K562 (cell line): ENCODE data around the gene MED13L. TPM values are rescaled to one million over a fixed set of nuclear protein-coding genes. Genes with fewer than 3 reads are reported as not detected.

Experiments
- ATAC-seq: fragments of 200-7000 bp; cut with Tn5 transposase; 3 replicates; pipeline ENCODE4 v1.9.1; 2020; ENCODE audit warnings: moderate library complexity
- BruUV-seq: library from RNA; stranded (reverse); fragments of 400-500 nt; replicated peaks from 2 replicates; lab custom pipeline; 2021; lab: Mats Ljungman, UMichigan
- CTCF ChIA-PET: fragments of 300-600 bp; formaldehyde crosslinking; extraction: SDS; loops from one replicate; lab custom pipeline; 2021; ENCODE audit warnings: low intra/inter-chr PET ratio; lab: Yijun Ruan, JAX
- POLR2A ChIA-PET: fragments of 300-600, 350-650 bp; sonication (Branson Sonifier 250); formaldehyde crosslinking; extraction: SDS; loops from one replicate; lab custom pipeline; 2021; ENCODE audit warnings: antibody characterized with exemption, inconsistent platforms; lab: Yijun Ruan, JAX
- DNase-seq, 4 experiments: peaks; one replicate each; pipeline versions ENCODE4 v3.0.0 to v3.0.0-alpha.2; 2011 to 2018; ENCODE audit warnings: low spot score in 3 of 4, mixed read lengths in 3 of 4; ENCODE audit errors: extremely low read depth in 1 of 4
- FAIRE-seq: peaks from 2 replicates; lab custom pipeline; 2011; peaks lifted over from hg19 to GRCh38; lab: Jason Lieb, UNC
- H2AFZ ChIP-seq: 2 replicates; pipeline ENCODE4 v1.6.0; 2011; ENCODE audit warnings: low read depth, low read length, control low read depth, inconsistent platforms
- H3K27ac ChIP-seq: fragments of 200-600 bp; 3 replicates; pipeline ENCODE4 v1.8.0; 2011; ENCODE audit warnings: low read depth, mild to moderate bottlenecking, control low read depth, inconsistent platforms, low read length, moderate library complexity, mixed read lengths; ENCODE audit errors: extremely low read depth
- H3K27me3 ChIP-seq, 2 experiments: fragments of 300-600 bp in 1 of 2; 2 replicates in 1 of 2; 3 replicates in 1 of 2; pipeline versions ENCODE4 v1.6.0 to v1.8.0; 2011; ENCODE audit warnings: inconsistent platforms in 2 of 2, low read length in 2 of 2, mild to moderate bottlenecking in 1 of 2, mixed read lengths in 1 of 2, moderate library complexity in 1 of 2; ENCODE audit not compliant: control insufficient read depth in 2 of 2, insufficient read depth in 2 of 2
- H3K36me3 ChIP-seq: fragments of 300-600 bp; 3 replicates; pipeline ENCODE4 v1.8.0; 2011; ENCODE audit warnings: mild to moderate bottlenecking, low read length, inconsistent platforms; ENCODE audit not compliant: control insufficient read depth, insufficient read depth
- H3K4me1 ChIP-seq, 2 experiments: fragments of 200-600 bp in 1 of 2; replicated peaks in 1 of 2; 2 replicates in 1 of 2; 3 replicates in 1 of 2; pipeline versions ENCODE4 v1.5.1 to v1.8.0; 2011; ENCODE audit warnings: inconsistent platforms in 2 of 2, low read length in 2 of 2, mild to moderate bottlenecking in 1 of 2, mixed read lengths in 1 of 2, moderate library complexity in 1 of 2; ENCODE audit not compliant: control insufficient read depth in 2 of 2, insufficient read depth in 2 of 2
- H3K4me2 ChIP-seq: 2 replicates; pipeline ENCODE4 v1.6.1; 2011; ENCODE audit warnings: low read length, control low read depth, inconsistent platforms, mixed read lengths; ENCODE audit not compliant: insufficient read depth
- H3K4me3 ChIP-seq: fragments of 200-600 bp; sonication (generic), shearing (Covaris generic); 2 replicates; pipeline ENCODE4 v1.5.1; 2016; ENCODE audit warnings: control low read depth, inconsistent platforms
- H3K79me2 ChIP-seq: fragments of 200-600 bp; 3 replicates; pipeline ENCODE4 v1.8.0; 2011; ENCODE audit warnings: low read length, inconsistent platforms; ENCODE audit not compliant: control insufficient read depth, insufficient read depth
- H3K9ac ChIP-seq, 2 experiments: 2 replicates each; pipeline versions ENCODE4 v1.6.0 to v1.6.1; 2011; ENCODE audit warnings: low read depth in 2 of 2, low read length in 2 of 2, control low read depth in 1 of 2, inconsistent platforms in 1 of 2, mild to moderate bottlenecking in 1 of 2, mixed read lengths in 1 of 2; ENCODE audit not compliant: insufficient read depth in 1 of 2
- H3K9me1 ChIP-seq: one replicate; pipeline ENCODE4 v1.6.0; 2011; ENCODE audit warnings: inconsistent platforms, mild to moderate bottlenecking, low read length, moderate library complexity; ENCODE audit not compliant: control insufficient read depth, insufficient read depth
- H3K9me3 ChIP-seq: replicated peaks from 2 replicates; pipeline ENCODE4 v1.5.1; 2011; ENCODE audit warnings: low read depth, low read length, inconsistent platforms; ENCODE audit not compliant: control insufficient read depth, insufficient read depth
- H4K20me1 ChIP-seq: replicated peaks from 2 replicates; pipeline ENCODE4 v1.6.1; 2011; ENCODE audit warnings: low read length, inconsistent platforms, mixed read lengths; ENCODE audit not compliant: control insufficient read depth, insufficient read depth
- BCOR ChIP-seq: fragments of 450-650 bp; IDR thresholded peaks from 2 replicates; pipeline ENCODE4 v1.6.1; 2016
- BHLHE40 ChIP-seq: IDR thresholded peaks from 2 replicates; pipeline ENCODE4 v1.6.1; 2011; ENCODE audit warnings: low read length, improper control_type of control experiment
- E2F6 ChIP-seq, 2 experiments: IDR thresholded peaks; 2 replicates each; pipeline ENCODE4 v1.6.1; 2011; ENCODE audit warnings: borderline replicate concordance in 1 of 2, control low read depth in 1 of 2, low read depth in 1 of 2, low read length in 1 of 2, mild to moderate bottlenecking in 1 of 2, mixed read lengths in 1 of 2, moderate library complexity in 1 of 2; ENCODE audit not compliant: insufficient read depth in 1 of 2, insufficient read length in 1 of 2, poor library complexity in 1 of 2, severe bottlenecking in 1 of 2; ENCODE audit errors: extremely low read depth in 1 of 2
- HMGN3 ChIP-seq: IDR thresholded peaks from 2 replicates; pipeline ENCODE4 v1.6.1; 2011; ENCODE audit warnings: borderline replicate concordance, low read depth, mild to moderate bottlenecking, mixed read lengths, low read length; ENCODE audit not compliant: insufficient read length; ENCODE audit errors: extremely low read depth
- MCM2 ChIP-seq: fragments of 450-650 bp; IDR thresholded peaks from 2 replicates; pipeline ENCODE4 v1.6.1; 2017; ENCODE audit warnings: low read depth, mild to moderate bottlenecking
- MYC ChIP-seq, 2 experiments: fragments of 250-450 bp in 1 of 2; sonication (Bioruptor Pico) in 1 of 2; IDR thresholded peaks; 2 replicates each; pipeline versions ENCODE4 v1.5.1 to v1.6.1; 2012 to 2021; ENCODE audit warnings: low read depth in 2 of 2, borderline replicate concordance in 1 of 2, improper control_type of control experiment in 1 of 2, low read length in 1 of 2, mild to moderate bottlenecking in 1 of 2, moderate library complexity in 1 of 2
- NUFIP1 ChIP-seq: fragments of 450-650 bp; IDR thresholded peaks from 2 replicates; pipeline ENCODE4 v1.6.1; 2018; ENCODE audit not compliant: partially characterized antibody
- SRSF7 ChIP-seq: fragments of 200-400 bp; formaldehyde crosslinking; optimal IDR thresholded peaks from 2 replicates; pipeline ENCODE3; 2017; ENCODE audit warnings: mild to moderate bottlenecking, low read depth, low read length
- TAF7 ChIP-seq: fragments of 450-650 bp; IDR thresholded peaks from 2 replicates; pipeline ENCODE4 v1.6.1; 2016; ENCODE audit warnings: missing genetic modification characterization, missing compliant biosample characterization
- ZNF324 ChIP-seq: fragments of 250-450 bp; sonication (Bioruptor Pico); IDR thresholded peaks from 2 replicates; pipeline ENCODE4 v1.4.0; 2020; ENCODE audit warnings: mild to moderate bottlenecking
- WGBS: fragments of 100-300 bp; shearing (Covaris generic); methylation state at CpG from one replicate; pipeline ENCODE4 v1.1.6; 2016; ENCODE audit warnings: low coverage, mixed read lengths; ENCODE audit not compliant: insufficient coverage; ENCODE audit errors: missing lambda C conversion rate; 5-methylcytosine and 5-hydroxymethylcytosine counted together
- in situ Hi-C: fragments of 300-500 bp; cut with MboI; formaldehyde crosslinking; loops from 4 replicates; pipeline ENCODE4 v1.15.0; 2018; ENCODE audit warnings: inconsistent platforms, mixed read lengths
- intact Hi-C: fragments of 100-400 bp; cut with micrococcal nuclease; formaldehyde crosslinking; loops from 2 replicates; pipeline ENCODE4 v1.14.2; 2022
- polyA plus RNA-seq, 8 experiments: library from polyadenylated mRNA; depleted of rRNA in 4 of 8; stranded (reverse) in 5 of 8; unstranded in 3 of 8; fragments of >200 nt; fragmentation: Nextera tagmentation in 2 of 8; fragmentation: Illumina TruSeq in 1 of 8; extraction: Ambion mirVana in 2 of 8; extraction: Trizol in 1 of 8; gene quantifications; 2 replicates each; pipeline versions ENCODE4 v1.2.1 to v1.2.3, GENCODE V29; 2011 to 2014; ENCODE audit warnings: inconsistent platforms in 1 of 8, missing spikeins in 1 of 8
- total RNA-seq, 7 experiments: library from RNA; depleted of rRNA in 6 of 7; stranded (reverse); fragments of >200 nt in 6 of 7; fragmentation: Illumina TruSeq in 2 of 7; extraction: Trizol in 2 of 7; gene quantifications; 2 replicates each; pipeline versions ENCODE4 v1.2.1 to v1.2.3, GENCODE V29; 2011 to 2021; ENCODE audit warnings: low replicate concordance in 1 of 7
- TF ChIP-seq, protein P1 (sequence below), 3 experiments: fragments of 200-800 bp in 1 of 3; fragments of 250-450 bp in 1 of 3; fragments of 450-650 bp in 1 of 3; sonication (Bioruptor Pico) in 1 of 3; sonication (Bioruptor generic) in 1 of 3; formaldehyde crosslinking in 1 of 3; IDR thresholded peaks; 2 replicates each; pipeline versions ENCODE4 v1.6.1 to v1.8.0; 2016 to 2022; ENCODE audit warnings: mild to moderate bottlenecking in 2 of 3, missing genetic modification characterization in 2 of 3, missing compliant biosample characterization in 1 of 3, moderate library complexity in 1 of 3
- TF ChIP-seq, protein P2 (sequence below): fragments of 250-450 bp; sonication (Bioruptor Pico); IDR thresholded peaks from 2 replicates; pipeline ENCODE4 v1.4.0; 2020; ENCODE audit warnings: borderline replicate concordance

MED13L gene
- total and polyA plus RNA-seq, 9 of the 15 experiments (the other 6 are each of a cell fraction or from before 2014, with no cell fraction given): 13.4 to 90.3 (median 36.9) TPM

GRCh38 chr12:116248433-116248832 is 29.1 kb downstream of the MED13L start (continued):
- TF ChIP-seq, protein P1, sequence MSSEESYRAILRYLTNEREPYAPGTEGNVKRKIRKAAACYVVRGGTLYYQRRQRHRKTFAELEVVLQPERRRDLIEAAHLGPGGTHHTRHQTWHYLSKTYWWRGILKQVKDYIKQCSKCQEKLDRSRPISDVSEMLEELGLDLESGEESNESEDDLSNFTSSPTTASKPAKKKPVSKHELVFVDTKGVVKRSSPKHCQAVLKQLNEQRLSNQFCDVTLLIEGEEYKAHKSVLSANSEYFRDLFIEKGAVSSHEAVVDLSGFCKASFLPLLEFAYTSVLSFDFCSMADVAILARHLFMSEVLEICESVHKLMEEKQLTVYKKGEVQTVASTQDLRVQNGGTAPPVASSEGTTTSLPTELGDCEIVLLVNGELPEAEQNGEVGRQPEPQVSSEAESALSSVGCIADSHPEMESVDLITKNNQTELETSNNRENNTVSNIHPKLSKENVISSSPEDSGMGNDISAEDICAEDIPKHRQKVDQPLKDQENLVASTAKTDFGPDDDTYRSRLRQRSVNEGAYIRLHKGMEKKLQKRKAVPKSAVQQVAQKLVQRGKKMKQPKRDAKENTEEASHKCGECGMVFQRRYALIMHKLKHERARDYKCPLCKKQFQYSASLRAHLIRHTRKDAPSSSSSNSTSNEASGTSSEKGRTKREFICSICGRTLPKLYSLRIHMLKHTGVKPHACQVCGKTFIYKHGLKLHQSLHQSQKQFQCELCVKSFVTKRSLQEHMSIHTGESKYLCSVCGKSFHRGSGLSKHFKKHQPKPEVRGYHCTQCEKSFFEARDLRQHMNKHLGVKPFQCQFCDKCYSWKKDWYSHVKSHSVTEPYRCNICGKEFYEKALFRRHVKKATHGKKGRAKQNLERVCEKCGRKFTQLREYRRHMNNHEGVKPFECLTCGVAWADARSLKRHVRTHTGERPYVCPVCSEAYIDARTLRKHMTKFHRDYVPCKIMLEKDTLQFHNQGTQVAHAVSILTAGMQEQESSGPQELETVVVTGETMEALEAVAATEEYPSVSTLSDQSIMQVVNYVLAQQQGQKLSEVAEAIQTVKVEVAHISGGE (CRISPR knock-in tag; IDR thresholded peaks at IDR 0.05): no peak

DNA sequence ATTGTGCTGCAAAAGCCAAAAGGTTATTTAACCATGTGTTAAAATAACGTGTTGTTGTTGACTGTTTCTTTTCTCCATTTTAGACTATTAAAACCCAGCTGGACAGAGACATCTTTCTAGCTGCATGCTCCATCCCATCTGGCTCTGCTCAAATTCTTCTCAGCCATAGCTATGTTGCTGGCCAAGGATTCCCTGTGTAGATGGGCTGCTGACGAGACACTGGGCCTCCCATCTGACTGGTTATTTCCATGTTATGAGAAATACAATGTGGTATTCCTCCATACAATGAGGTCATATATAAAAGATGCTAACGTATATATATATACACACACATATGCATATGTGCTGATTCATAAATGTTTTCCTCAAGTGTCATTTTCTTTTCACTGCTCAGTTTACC is 30.1 kb downstream of the MED13L start:
- Histone ChIP-seq H3K79me2 (peaks cover 96% of the 10 kb centered on the region), H4K20me1 (peaks cover 7% of the 10 kb centered on the region; the same call in 1 of the 2 replicates), H3K36me3 (no peaks in the 10 kb centered on the region), H2AFZ (no peak overlapping the region), H3K27me3 (no peaks in the 10 kb centered on the region), H3K9me3 (0 out of 2 replicates have a peak, but pooled peaks cover 4% of the 10 kb centered on the region), H3K4me3 (no peak overlapping the region), H3K9ac (no peak overlapping the region), H3K27ac (no peak overlapping the region), H3K9me1 (peaks cover 6% of the 10 kb centered on the region), H3K4me1 (peaks cover 0 to 22% of the 10 kb centered on the region in 2 experiments; a peak in 4 of 5 replicates), H3K4me2 (no peak overlapping the region)
- ATAC-seq (peak; percentile 20; the same call in 2 of the 3 replicates), DNase-seq (no peak), FAIRE-seq (no peak)
- ChIA-PET POLR2A (interaction anchor here (0.6 to 1.0 kb wide), 4 partner anchors 19 to 362 kb away, joined by 3 to 4 read pairs (median 4); no protein-coding TSS in a partner anchor), CTCF (no interaction called here)
- in situ Hi-C loops (no loop called here), intact Hi-C loops (no loop called here)
- BruUV-seq: no TSS peak
- 53% methylated on average over 3 of the region's 3 CpGs for WGBS
- TF ChIP-seq MYC (IDR thresholded peaks at IDR 0.05; ENCODE audit: low read depth, low read length) (no peak), MYC (CRISPR knock-in tag; IDR thresholded peaks at IDR 0.05; ENCODE audit: borderline replicate concordance, low read depth) (no peak), BHLHE40 (no peak), E2F6 (IDR thresholded peaks at IDR 0.05; ENCODE audit: borderline replicate concordance in 1 of 2, extremely low read depth in 1 of 2, insufficient read depth in 1 of 2, insufficient read length in 1 of 2, low read depth in 1 of 2, low read length in 1 of 2, poor library complexity in 1 of 2, severe bottlenecking in 1 of 2) (no peak), MCM2 (no peak), SRSF7 (no peak), ZNF324 (CRISPR knock-in tag) (no peak), BCOR (no peak), TAF7 (tag) (no peak), NUFIP1 (no peak), HMGN3 (no peak)
- TF ChIP-seq, protein P2, sequence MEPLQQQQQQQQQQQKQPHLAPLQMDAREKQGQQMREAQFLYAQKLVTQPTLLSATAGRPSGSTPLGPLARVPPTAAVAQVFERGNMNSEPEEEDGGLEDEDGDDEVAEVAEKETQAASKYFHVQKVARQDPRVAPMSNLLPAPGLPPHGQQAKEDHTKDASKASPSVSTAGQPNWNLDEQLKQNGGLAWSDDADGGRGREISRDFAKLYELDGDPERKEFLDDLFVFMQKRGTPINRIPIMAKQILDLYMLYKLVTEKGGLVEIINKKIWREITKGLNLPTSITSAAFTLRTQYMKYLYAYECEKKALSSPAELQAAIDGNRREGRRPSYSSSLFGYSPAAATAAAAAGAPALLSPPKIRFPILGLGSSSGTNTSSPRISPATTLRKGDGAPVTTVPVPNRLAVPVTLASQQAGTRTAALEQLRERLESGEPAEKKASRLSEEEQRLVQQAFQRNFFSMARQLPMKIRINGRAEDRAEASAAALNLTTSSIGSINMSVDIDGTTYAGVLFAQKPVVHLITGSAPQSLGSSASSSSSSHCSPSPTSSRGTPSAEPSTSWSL (CRISPR knock-in tag): no peak
